SK-N-SH (cell line): ENCODE data around the gene MPIG6B. TPM values are rescaled to one million over a fixed set of nuclear protein-coding genes. Genes with fewer than 3 reads are reported as not detected.
A peak's percentile ranks its signal among the peaks of the same experiment; 100 is the strongest.

ENCODE experiments used
- CTCF ChIA-PET: fragments of 300-600, 350-600 bp; formaldehyde crosslinking; extraction: SDS; loops from one replicate; lab custom pipeline; 2021; lab: Yijun Ruan, JAX
- POLR2A ChIA-PET: fragments of 350-600 bp; sonication (Branson Sonifier 250); formaldehyde crosslinking; extraction: SDS; loops from one replicate; lab custom pipeline; 2020; ENCODE audit warnings: antibody characterized with exemption, inconsistent platforms; lab: Yijun Ruan, JAX
- DNase-seq: peaks from one replicate; pipeline ENCODE4 v3.0.0; 2012
- H2AFZ ChIP-seq: fragments of 200-600 bp; sonication (generic); 2 replicates; pipeline ENCODE4 v1.8.1; 2016; ENCODE audit warnings: antibody characterized with exemption, mild to moderate bottlenecking, low read depth
- H3F3A ChIP-seq: fragments of 200-600 bp; sonication (generic); replicated peaks from 2 replicates; pipeline ENCODE3; 2016; ENCODE audit warnings: antibody characterized with exemption, mild to moderate bottlenecking; ENCODE audit not compliant: insufficient read depth
- H3K27ac ChIP-seq, 2 experiments: fragments of 200-500 bp in 1 of 2; fragments of 200-600 bp in 1 of 2; sonication (Bioruptor generic) in 1 of 2; sonication (generic), shearing (Covaris generic) in 1 of 2; 2 replicates each; pipeline versions ENCODE4 v1.5.1 to v1.6.1; 2014 to 2016; ENCODE audit warnings: low read depth in 2 of 2, inconsistent platforms in 1 of 2, low read length in 1 of 2, mild to moderate bottlenecking in 1 of 2, mixed read lengths in 1 of 2
- H3K27me3 ChIP-seq: fragments of 200-600 bp; sonication (generic), shearing (Covaris generic); 2 replicates; pipeline ENCODE4 v1.6.1; 2016; ENCODE audit warnings: mixed run types; ENCODE audit not compliant: insufficient read depth
- H3K36me3 ChIP-seq, 2 experiments: fragments of 200-500 bp in 1 of 2; fragments of 200-600 bp in 1 of 2; sonication (Bioruptor generic) in 1 of 2; sonication (generic) in 1 of 2; replicated peaks in 1 of 2; 2 replicates each; pipeline versions ENCODE3 to v1.5.1; 2014 to 2016; ENCODE audit warnings: low read length in 1 of 2, mild to moderate bottlenecking in 1 of 2; ENCODE audit not compliant: insufficient read depth in 2 of 2, control insufficient read depth in 1 of 2
- H3K4me1 ChIP-seq, 2 experiments: fragments of 200-500 bp in 1 of 2; fragments of 200-600 bp in 1 of 2; sonication (Bioruptor generic) in 1 of 2; sonication (generic), shearing (Covaris generic) in 1 of 2; 2 replicates each; pipeline versions ENCODE4 v1.5.1 to v1.6.1; 2014 to 2016; ENCODE audit warnings: low read depth in 1 of 2, low read length in 1 of 2, mixed run types in 1 of 2; ENCODE audit not compliant: insufficient read depth in 2 of 2, control insufficient read depth in 1 of 2
- H3K4me2 ChIP-seq: fragments of 200-600 bp; sonication (generic), shearing (Covaris generic); 2 replicates; pipeline ENCODE4 v1.6.1; 2017; ENCODE audit warnings: mixed run types
- H3K4me3 ChIP-seq, 2 experiments: fragments of 200-500 bp in 1 of 2; fragments of 200-600 bp in 1 of 2; sonication (Bioruptor generic) in 1 of 2; sonication (generic), shearing (Covaris generic) in 1 of 2; 2 replicates each; pipeline versions ENCODE4 v1.5.1 to v1.8.1; 2014 to 2016; ENCODE audit warnings: low read depth in 2 of 2, inconsistent platforms in 1 of 2, low read length in 1 of 2, mild to moderate bottlenecking in 1 of 2, mixed read lengths in 1 of 2, moderate library complexity in 1 of 2
- H3K79me2 ChIP-seq: fragments of 200-600 bp; sonication (generic); 2 replicates; pipeline ENCODE4 v1.8.1; 2017; ENCODE audit warnings: mild to moderate bottlenecking; ENCODE audit not compliant: insufficient read depth
- H3K9ac ChIP-seq: fragments of 200-600 bp; sonication (generic); 2 replicates; pipeline ENCODE4 v1.6.1; 2017; ENCODE audit warnings: mixed run types
- H3K9me2 ChIP-seq: fragments of 200-600 bp; sonication (generic); 2 replicates; pipeline ENCODE4 v1.6.1; 2017; ENCODE audit warnings: mixed run types
- H3K9me3 ChIP-seq: fragments of 200-600 bp; sonication (generic); 2 replicates; pipeline ENCODE4 v1.6.1; 2017; ENCODE audit warnings: mixed run types, mild to moderate bottlenecking, moderate library complexity
- H4K20me1 ChIP-seq: fragments of 200-600 bp; sonication (generic); 2 replicates; pipeline ENCODE4 v1.6.1; 2017; ENCODE audit warnings: mild to moderate bottlenecking, mixed run types; ENCODE audit not compliant: insufficient read depth
- EP300 ChIP-seq, 2 experiments: IDR thresholded peaks; 2 replicates each; pipeline versions ENCODE4 v1.4.0 to v1.6.1; 2012; ENCODE audit warnings: borderline replicate concordance in 1 of 2, low read depth in 1 of 2, low read length in 1 of 2
- EZH2phosphoT487 ChIP-seq: fragments of 200-600 bp; sonication (generic); IDR thresholded peaks from 2 replicates; pipeline ENCODE4 v1.6.1; 2017; ENCODE audit warnings: low read depth, mixed run types, mild to moderate bottlenecking, antibody characterized with exemption, moderate library complexity, borderline replicate concordance
- FOSL2 ChIP-seq: IDR thresholded peaks from 2 replicates; pipeline ENCODE4 v1.4.0; 2012; ENCODE audit warnings: low read depth, mild to moderate bottlenecking, moderate library complexity, borderline replicate concordance
- FOXJ3 ChIP-seq: sonication (generic); formaldehyde crosslinking; IDR thresholded peaks from 2 replicates; pipeline ENCODE4 v1.5.1; 2020; ENCODE audit warnings: mild to moderate bottlenecking, missing genetic modification reagents
- GABPA ChIP-seq: IDR thresholded peaks from 2 replicates; pipeline ENCODE4 v1.4.0; 2012; ENCODE audit warnings: low read depth, mild to moderate bottlenecking
- MAX ChIP-seq: IDR thresholded peaks from 2 replicates; pipeline ENCODE4 v1.4.0; 2012; ENCODE audit warnings: low read depth
- POLR2AphosphoS5 ChIP-seq: IDR thresholded peaks from 2 replicates; pipeline ENCODE4 v1.6.1; 2012; ENCODE audit warnings: low read depth, low read length
- REST ChIP-seq: IDR thresholded peaks from 2 replicates; pipeline ENCODE4 v1.6.1; 2012; ENCODE audit warnings: mild to moderate bottlenecking, low read depth, low read length, moderate library complexity
- RXRA ChIP-seq: IDR thresholded peaks from 2 replicates; pipeline ENCODE4 v1.4.0; 2012; ENCODE audit warnings: low read depth, mild to moderate bottlenecking, borderline replicate concordance
- TAF1 ChIP-seq: IDR thresholded peaks from 2 replicates; pipeline ENCODE4 v1.6.1; 2012; ENCODE audit warnings: low read depth, mild to moderate bottlenecking, low read length, moderate library complexity, borderline replicate concordance
- TCF12 ChIP-seq: IDR thresholded peaks from 2 replicates; pipeline ENCODE4 v1.4.0; 2012
- USF2 ChIP-seq: fragments of 150-350 bp; IDR thresholded peaks from 2 replicates; pipeline ENCODE4 v1.6.1; 2017; ENCODE audit warnings: antibody characterized with exemption, low read length, low read depth, borderline replicate concordance
- ZBTB33 ChIP-seq: IDR thresholded peaks from 2 replicates; pipeline ENCODE4 v1.4.0; 2012; ENCODE audit warnings: low read depth, borderline replicate concordance
- WGBS: methylation state at CpG from one replicate; pipeline ENCODE4 v1.1.6; 2017; ENCODE audit warnings: low lambda C conversion rate; 5-methylcytosine and 5-hydroxymethylcytosine counted together
- polyA plus RNA-seq, 3 experiments: library from polyadenylated mRNA; depleted of rRNA; stranded (reverse); fragments of >200 nt; gene quantifications; 2 replicates each; pipeline ENCODE4 v1.2.3, GENCODE V29; 2012

Gene MPIG6B
- polyA plus RNA-seq, 1 of the 3 experiments (the other 2 are of a cell fraction): not detected

- H3K27ac ChIP-seq: peak overlapping the region; percentile 44 to 65
- H3K4me3 ChIP-seq: peak overlapping the region; percentile 77 to 83
- CTCF ChIA-PET: interaction anchor here (0.5 to 5.5 kb wide), 8 partner anchors 11 to 1609 kb away, joined by 3 to 39 read pairs (median 6); partner anchors contain the start of genes C6orf47 and DDAH2
- no peaks in the 10 kb centered on the region for H3K9me3 ChIP-seq
- H3F3A ChIP-seq: peaks cover 17% of the 10 kb centered on the region
- H3K9ac ChIP-seq: peak overlapping the region; percentile 92
- POLR2A ChIA-PET: interaction anchor here (0.8 to 1.3 kb wide), 4 partner anchors 8 to 157 kb away, joined by 3 to 4 read pairs (median 4); partner anchors contain the start of gene EHMT2
- H2AFZ ChIP-seq: peak overlapping the region; percentile 79
- H3K36me3 ChIP-seq: peaks cover 6 to 7% of the 10 kb centered on the region in 2 experiments
- WGBS: 19% methylated on average over 29 of the region's 29 CpGs
- no peak for DNase-seq
- H3K4me2 ChIP-seq: peak overlapping the region; percentile 97
- TF ChIP-seq RXRA: no peak
- TF ChIP-seq REST: 0 out of 2 replicates have a peak, but pooled peaks have one; percentile 47
- peaks cover 11 to 24% of the 10 kb centered on the region in 2 experiments; a peak in 3 of 4 replicates for H3K4me1 ChIP-seq
- no peaks in the 10 kb centered on the region for H3K9me2 ChIP-seq
- H3K79me2 ChIP-seq: peaks cover 30% of the 10 kb centered on the region
- H4K20me1 ChIP-seq: no peaks in the 10 kb centered on the region
- H3K27me3 ChIP-seq: no peaks in the 10 kb centered on the region
Observed at GRCh38 chr6:31740397-31741223, 17.4 kb downstream of the MPIG6B start.

- peaks cover 18% of the 10 kb centered on the region for H3K79me2 ChIP-seq
- WGBS: 92% methylated on average over 2 of the region's 2 CpGs
- H3K27ac ChIP-seq: no peak overlapping the region
- peaks cover 17% of the 10 kb centered on the region for H3F3A ChIP-seq
- no peak overlapping the region for H3K4me3 ChIP-seq
- no peak for DNase-seq
- H3K9me2 ChIP-seq: no peaks in the 10 kb centered on the region
- H3K36me3 ChIP-seq: peaks cover 6 to 7% of the 10 kb centered on the region in 2 experiments
- peaks cover 8 to 21% of the 10 kb centered on the region in 2 experiments; a peak in 3 of 4 replicates for H3K4me1 ChIP-seq
- H3K27me3 ChIP-seq: no peaks in the 10 kb centered on the region
- TF ChIP-seq TCF12: no peak
- TF ChIP-seq RXRA: no peak
- no peak for TF ChIP-seq EP300 (IDR thresholded peaks at IDR 0.05; ENCODE audit: borderline replicate concordance in 1 of 2, low read depth in 1 of 2, low read length in 1 of 2)
- TF ChIP-seq EZH2phosphoT487: no peak
- TF ChIP-seq USF2: no peak
- no peak for TF ChIP-seq FOXJ3 (CRISPR knock-in tag)
- no peak for TF ChIP-seq POLR2AphosphoS5
- TF ChIP-seq ZBTB33: no peak
- TF ChIP-seq FOSL2: no peak
- no peak for TF ChIP-seq TAF1
- TF ChIP-seq GABPA: no peak
- TF ChIP-seq MAX: no peak
- CTCF ChIA-PET: interaction anchor here (0.8 to 4.9 kb wide), 4 partner anchors 12 to 81 kb away, joined by 3 to 39 read pairs (median 5); partner anchors contain the start of genes C6orf47 and DDAH2
- H4K20me1 ChIP-seq: no peaks in the 10 kb centered on the region
- POLR2A ChIA-PET: no interaction called here
- H3K9me3 ChIP-seq: no peaks in the 10 kb centered on the region
- H2AFZ ChIP-seq: no peak overlapping the region
- H3K9ac ChIP-seq: no peak overlapping the region
- no peak overlapping the region for H3K4me2 ChIP-seq
Observed at GRCh38 chr6:31741815-31742214, 18.6 kb downstream of the MPIG6B start.
